ENCODE measurements around the gene FAM162B.
"Not testable (repeated sequence)": the region's sequence is repeated elsewhere in the genome, so short reads cannot be mapped to it uniquely, and the experiment has no call there.

FAM162B gene

GRCh38 chr6:116714761-116715160 is 50.8 kb downstream of the FAM162B start:
- no peak for DNase-seq

- no peak for DNase-seq
These were observed 51.2 kb downstream of the FAM162B start for GRCh38 chr6:116714296-116714695.

DNA sequence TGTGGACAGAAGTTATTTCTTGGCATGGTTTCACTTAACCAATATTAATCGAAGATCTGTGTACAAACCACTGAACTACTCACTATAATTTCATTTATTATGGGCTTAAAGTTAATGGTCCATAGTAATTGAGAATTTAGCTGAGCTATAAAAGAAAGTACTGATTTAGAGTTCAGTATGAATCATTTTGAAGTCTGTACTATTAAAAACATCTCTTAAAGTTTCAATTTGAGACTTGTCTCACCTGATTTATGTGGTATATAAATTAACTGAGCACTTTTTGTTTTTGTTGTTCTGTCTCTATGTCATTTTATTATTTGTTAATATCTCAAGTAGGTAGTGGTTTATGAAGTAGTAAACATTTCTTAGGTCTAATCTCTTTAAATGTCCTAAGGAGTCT is 59.6 kb downstream of the FAM162B start:
- no peak for DNase-seq

DNA sequence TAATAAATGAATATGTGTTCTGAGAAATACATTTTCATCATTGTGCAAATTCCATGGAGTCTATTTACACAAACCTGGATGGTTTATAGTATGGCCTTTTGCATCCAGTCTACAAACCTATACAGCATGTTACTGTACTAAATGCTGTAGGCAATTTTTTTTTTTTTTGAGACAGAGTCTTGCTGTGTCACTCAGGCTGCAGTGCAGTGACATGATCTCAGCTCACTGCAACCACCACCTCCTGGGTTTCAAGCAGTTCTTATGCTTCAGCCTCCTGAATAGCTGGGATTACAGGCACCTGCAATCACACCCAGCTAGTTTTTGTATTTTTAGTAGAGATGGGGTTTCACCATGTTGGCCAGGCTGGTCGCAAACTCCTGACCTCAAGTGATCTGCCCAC is 61.6 kb downstream of the FAM162B start:
- DNase-seq = not testable (repeated sequence)
